H1 (cell line): ENCODE data around the gene ABHD10. TPM values are rescaled to one million over a fixed set of nuclear protein-coding genes. Genes with fewer than 3 reads are reported as not detected.

Experiments used
- CTCF ChIA-PET: fragments of 300-600 bp; sonication (Branson Sonifier 250); formaldehyde crosslinking; loops from one replicate; lab custom pipeline; 2021; ENCODE audit not compliant: partially characterized antibody; lab: Charles Lee
- POLR2A ChIA-PET: fragments of 300-600 bp; sonication (Branson Sonifier 250); formaldehyde crosslinking; loops from one replicate; lab custom pipeline; 2021; ENCODE audit warnings: inconsistent platforms; ENCODE audit not compliant: partially characterized antibody; lab: Charles Lee
- DNase-seq, 2 experiments: peaks; one replicate each; pipeline versions ENCODE4 v3.0.0 to v3.0.0-alpha.2; 2010 to 2022; ENCODE audit warnings: low spot score in 2 of 2, low read depth in 1 of 2, mixed read lengths in 1 of 2
- FAIRE-seq: peaks from 2 replicates; lab custom pipeline; 2011; peaks lifted over from hg19 to GRCh38; lab: Jason Lieb, UNC
- H2AFZ ChIP-seq: 2 replicates; pipeline ENCODE4 v1.8.1; 2012; ENCODE audit warnings: low read length, inconsistent platforms
- H2AK5ac ChIP-seq: 2 replicates; pipeline ENCODE4 v1.6.1; 2013; ENCODE audit warnings: low read depth, low read length
- H2BK120ac ChIP-seq: replicated peaks from 2 replicates; pipeline ENCODE3; 2013; ENCODE audit warnings: low read depth, low read length, inconsistent platforms
- H2BK12ac ChIP-seq: 2 replicates; pipeline ENCODE4 v1.6.1; 2013; ENCODE audit warnings: low read depth, low read length
- H2BK15ac ChIP-seq: 2 replicates; pipeline ENCODE4 v1.6.1; 2013; ENCODE audit warnings: low read length
- H2BK20ac ChIP-seq: 2 replicates; pipeline ENCODE4 v1.6.1; 2013; ENCODE audit warnings: low read length
- H2BK5ac ChIP-seq: 2 replicates; pipeline ENCODE4 v1.6.1; 2013; ENCODE audit warnings: low read depth, low read length
- H3K14ac ChIP-seq: 2 replicates; pipeline ENCODE4 v1.6.1; 2013; ENCODE audit warnings: inconsistent platforms; ENCODE audit not compliant: insufficient read length
- H3K18ac ChIP-seq: 2 replicates; pipeline ENCODE4 v1.6.1; 2013; ENCODE audit warnings: low read length; ENCODE audit errors: extremely low read depth
- H3K23ac ChIP-seq: 2 replicates; pipeline ENCODE4 v1.6.1; 2013; ENCODE audit warnings: inconsistent platforms; ENCODE audit not compliant: insufficient read length
- H3K23me2 ChIP-seq: 2 replicates; pipeline ENCODE4 v1.6.1; 2013; ENCODE audit warnings: low read depth, low read length
- H3K27ac ChIP-seq: 2 replicates; pipeline ENCODE4 v1.6.1; 2011; ENCODE audit warnings: low read depth, low read length, inconsistent platforms
- H3K27me3 ChIP-seq, 4 experiments: replicated peaks in 1 of 4; 1 replicate in 1 of 4; 2 replicates in 3 of 4; pipeline versions ENCODE4 v1.6.1 to v1.8.1; 2011 to 2013; ENCODE audit warnings: low read length in 3 of 4, mild to moderate bottlenecking in 3 of 4, inconsistent platforms in 2 of 4, mixed read lengths in 2 of 4, moderate library complexity in 1 of 4; ENCODE audit not compliant: control insufficient read depth in 3 of 4, insufficient read depth in 3 of 4; ENCODE audit errors: extremely low read depth in 1 of 4
- H3K36me3 ChIP-seq, 4 experiments: 2 replicates each; pipeline versions ENCODE4 v1.6.1 to v1.8.1; 2011 to 2013; ENCODE audit warnings: mild to moderate bottlenecking in 4 of 4, low read length in 3 of 4, moderate library complexity in 2 of 4, control low read depth in 1 of 4, inconsistent platforms in 1 of 4; ENCODE audit not compliant: insufficient read depth in 4 of 4, control insufficient read depth in 2 of 4
- H3K4ac ChIP-seq: replicated peaks from 2 replicates; pipeline ENCODE3; 2013; ENCODE audit warnings: low read length, low read depth, mixed read lengths, inconsistent platforms; ENCODE audit not compliant: insufficient read length
- H3K4me1 ChIP-seq, 4 experiments: replicated peaks in 1 of 4; 1 replicate in 1 of 4; 2 replicates in 3 of 4; pipeline versions ENCODE4 v1.6.1 to v1.8.1; 2011 to 2013; ENCODE audit warnings: low read length in 3 of 4, inconsistent platforms in 2 of 4, mixed read lengths in 1 of 4; ENCODE audit not compliant: insufficient read depth in 4 of 4, control insufficient read depth in 3 of 4
- H3K4me2 ChIP-seq, 2 experiments: 2 replicates each; pipeline versions ENCODE4 v1.6.1 to v1.8.1; 2011 to 2013; ENCODE audit warnings: low read depth in 2 of 2, low read length in 2 of 2, control low read depth in 1 of 2, inconsistent platforms in 1 of 2, mild to moderate bottlenecking in 1 of 2; ENCODE audit not compliant: insufficient read depth in 1 of 2
- H3K4me3 ChIP-seq, 4 experiments: fragments of 200-600, 300-600 bp in 1 of 4; sonication (generic), shearing (Covaris generic), sonication (Bioruptor Twin) in 1 of 4; 2 replicates each; pipeline versions ENCODE4 v1.5.1 to v1.8.1; 2011 to 2016; ENCODE audit warnings: low read length in 4 of 4, low read depth in 3 of 4, control low read depth in 2 of 4, inconsistent platforms in 2 of 4, mild to moderate bottlenecking in 2 of 4, mixed read lengths in 1 of 4, moderate library complexity in 1 of 4; ENCODE audit not compliant: insufficient read depth in 2 of 4; ENCODE audit errors: extremely low read depth in 1 of 4
- H3K56ac ChIP-seq: replicated peaks from 2 replicates; pipeline ENCODE3; 2013; ENCODE audit warnings: low read depth, mild to moderate bottlenecking, mixed read lengths, low read length, inconsistent platforms; ENCODE audit not compliant: insufficient read length
- H3K79me1 ChIP-seq: 2 replicates; pipeline ENCODE4 v1.6.1; 2013; ENCODE audit warnings: low read depth, low read length, control low read depth
- H3K79me2 ChIP-seq, 2 experiments: 2 replicates each; pipeline versions ENCODE4 v1.6.1 to v1.8.1; 2012 to 2013; ENCODE audit warnings: low read length in 2 of 2, mild to moderate bottlenecking in 2 of 2, inconsistent platforms in 1 of 2; ENCODE audit not compliant: insufficient read depth in 2 of 2, control insufficient read depth in 1 of 2
- H3K9ac ChIP-seq, 4 experiments: replicated peaks in 1 of 4; 1 replicate in 1 of 4; 2 replicates in 3 of 4; pipeline versions ENCODE4 v1.6.1 to v1.8.1; 2011 to 2013; ENCODE audit warnings: low read depth in 3 of 4, low read length in 3 of 4, control low read depth in 2 of 4, mild to moderate bottlenecking in 2 of 4, moderate library complexity in 2 of 4, inconsistent platforms in 1 of 4; ENCODE audit errors: extremely low read depth in 1 of 4
- H3K9me3 ChIP-seq, 2 experiments: 2 replicates each; pipeline versions ENCODE4 v1.6.1 to v1.8.1; 2012 to 2013; ENCODE audit warnings: mild to moderate bottlenecking in 2 of 2, moderate library complexity in 2 of 2, control low read depth in 1 of 2, inconsistent platforms in 1 of 2, low read depth in 1 of 2, low read length in 1 of 2, mixed read lengths in 1 of 2; ENCODE audit not compliant: insufficient read depth in 2 of 2
- H4K20me1 ChIP-seq, 2 experiments: replicated peaks in 1 of 2; 2 replicates each; pipeline versions ENCODE3 to v1.8.1; 2011 to 2013; ENCODE audit warnings: inconsistent platforms in 2 of 2, low read length in 2 of 2, mild to moderate bottlenecking in 1 of 2; ENCODE audit not compliant: insufficient read depth in 2 of 2, control insufficient read depth in 1 of 2
- H4K5ac ChIP-seq: 2 replicates; pipeline ENCODE4 v1.6.1; 2013; ENCODE audit warnings: low read length, low read depth, mixed read lengths, inconsistent platforms; ENCODE audit not compliant: insufficient read length
- H4K8ac ChIP-seq: 2 replicates; pipeline ENCODE4 v1.8.0; 2013; ENCODE audit warnings: mild to moderate bottlenecking, moderate library complexity, low read length, inconsistent platforms; ENCODE audit not compliant: insufficient read depth; ENCODE audit errors: extremely low read depth
- H4K91ac ChIP-seq: replicated peaks from 2 replicates; pipeline ENCODE3; 2013; ENCODE audit warnings: low read length, mixed read lengths, inconsistent platforms; ENCODE audit not compliant: insufficient read length
- BCL11A ChIP-seq, 2 experiments: IDR thresholded peaks; one replicate each; pipeline ENCODE4 v1.6.1; 2011; ENCODE audit warnings: low read depth in 2 of 2, low read length in 2 of 2, mild to moderate bottlenecking in 2 of 2
- KDM4A ChIP-seq: IDR thresholded peaks from one replicate; pipeline ENCODE4 v1.7.1; 2012; ENCODE audit warnings: low read depth, mild to moderate bottlenecking, moderate library complexity, low read length, inconsistent platforms; ENCODE audit not compliant: severe bottlenecking
- SUZ12 ChIP-seq: fragments of 200-600 bp; sonication (generic); IDR thresholded peaks from 2 replicates; pipeline ENCODE4 v1.6.1; 2012; ENCODE audit warnings: mild to moderate bottlenecking, inconsistent platforms, low read length, moderate library complexity, mixed read lengths
- WGBS, 2 experiments: shearing (Covaris generic) in 1 of 2; methylation state at CpG; one replicate each; pipeline versions ENCODE4 v1.1.6 to v1.1.7; 2013 to 2015; ENCODE audit warnings: low lambda C conversion rate in 2 of 2, mixed read lengths in 2 of 2, inconsistent platforms in 1 of 2, low coverage in 1 of 2, missing lambda C conversion rate in 1 of 2; ENCODE audit not compliant: insufficient replicate concordance in 2 of 2, insufficient coverage in 1 of 2, insufficient read length in 1 of 2; ENCODE audit errors: extremely low coverage in 1 of 2, missing lambda C conversion rate in 1 of 2; 5-methylcytosine and 5-hydroxymethylcytosine counted together
- polyA plus RNA-seq, 7 experiments: library from polyadenylated mRNA; depleted of rRNA in 3 of 7; stranded (reverse) in 5 of 7; unstranded in 2 of 7; fragments of >200 nt in 5 of 7; fragments of 200-250 nt in 2 of 7; gene quantifications; 1 replicate in 5 of 7; 2 replicates in 1 of 7; 4 replicates in 1 of 7; pipeline versions ENCODE4 v1.2.1 to v1.2.3, GENCODE V29; 2011 to 2013; ENCODE audit warnings: missing spikeins in 2 of 7, mixed read lengths in 2 of 7
- total RNA-seq: library from RNA; stranded (reverse); fragmentation: NEBNext Ultra II Directional; extraction: Animal tissue kit (Norgen Biotek cat#: 25700); gene quantifications from 2 replicates; pipeline ENCODE4 v1.2.1, GENCODE V29; 2021

Gene ABHD10
- total and polyA plus RNA-seq, 2 of the 8 experiments (the other 6 are each of a cell fraction or from before 2014, with no cell fraction given) = 10.9 to 24.6 TPM

GRCh38 chr3:112000966-112001365 lies 22.1 kb downstream of the ABHD10 start:
- Histone ChIP-seq H3K9me3 (no peaks in the 10 kb centered on the region), H4K91ac (no peak overlapping the region), H3K18ac (no peak overlapping the region), H3K36me3 (peaks cover 0 to 3% (median 1%) of the 10 kb centered on the region in 4 experiments; a peak in 3 of 8 replicates), H2BK5ac (no peak overlapping the region), H3K27ac (no peak overlapping the region), H4K20me1 (peaks cover 3% of the 10 kb centered on the region in 2 experiments), H2BK120ac (no peak overlapping the region), H3K23ac (no peak overlapping the region), H3K14ac (no peak overlapping the region), H2AK5ac (no peak overlapping the region), H2BK20ac (no peak overlapping the region), H4K8ac (no peak overlapping the region), H4K5ac (no peak overlapping the region), H3K9ac (no peak overlapping the region), H3K23me2 (peaks cover 12% of the 10 kb centered on the region), H3K4me1 (peaks cover 3 to 10% (median 6%) of the 10 kb centered on the region in 4 experiments; a peak in 5 of 7 replicates), H2AFZ (no peak overlapping the region), H3K4me3 (peak overlapping the region in 1 of 4 experiments; percentile 70; a peak in 3 of 8 replicates), H3K56ac (no peak overlapping the region), H3K27me3 (peaks cover 1 to 22% (median 9%) of the 10 kb centered on the region in 4 experiments; a peak in 4 of 7 replicates), H3K79me1 (no peaks in the 10 kb centered on the region), H3K4me2 (peak overlapping the region; percentile 40 to 92; a peak in 3 of 4 replicates), H3K79me2 (no peaks in the 10 kb centered on the region), H2BK15ac (no peak overlapping the region), H3K4ac (no peak overlapping the region), H2BK12ac (no peak overlapping the region)
- POLR2A ChIA-PET = interaction anchor here (1.0 to 4.1 kb wide), 2 partner anchors 12 to 283 kb away, joined by 3 to 22 read pairs; no protein-coding TSS in a partner anchor
- DNase-seq = no peak
- CTCF ChIA-PET = interaction anchor here (1.2 to 21.3 kb wide), 7 partner anchors 11 to 332 kb away, joined by 3 to 384 read pairs (median 7); no protein-coding TSS in a partner anchor
- no peak for FAIRE-seq
- WGBS, 2 experiments = 41% methylated on average over 2 of the region's 2 CpGs; no CpG with 5 or more reads in 1 of the 2 experiments
- TF ChIP-seq SUZ12 (no peak), KDM4A (no peak), BCL11A (IDR thresholded peaks at IDR 0.05; ENCODE audit: low read depth in 2 of 2, low read length in 2 of 2) (no peak)
